ENCODE measurements around the gene PCDHA3. TPM values are rescaled to one million over a fixed set of nuclear protein-coding genes. Genes with fewer than 3 reads are reported as not detected.
"Not testable (repeated sequence)": the region's sequence is repeated elsewhere in the genome, so short reads cannot be mapped to it uniquely, and the experiment has no call there.

The PCDHA3 gene
- total RNA-seq, 1 donor from 2014 or later: 0.74 TPM

DNA sequence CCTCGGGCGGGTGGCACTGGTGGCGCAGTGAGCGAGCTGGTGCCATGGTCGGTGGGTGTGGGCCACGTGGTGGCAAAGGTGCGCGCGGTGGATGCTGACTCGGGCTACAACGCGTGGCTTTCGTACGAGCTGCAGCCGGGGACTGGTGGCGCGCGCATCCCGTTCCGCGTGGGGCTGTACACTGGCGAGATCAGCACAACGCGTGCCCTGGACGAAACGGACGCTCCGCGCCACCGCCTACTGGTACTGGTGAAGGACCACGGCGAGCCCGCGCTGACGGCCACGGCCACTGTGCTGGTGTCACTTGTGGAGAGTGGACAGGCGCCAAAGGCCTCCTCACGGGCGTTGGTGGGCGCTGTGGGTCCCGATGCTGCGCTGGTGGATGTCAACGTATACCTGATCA is 8.0 kb downstream of the PCDHA3 start:
- intact Hi-C loops (cut with DNase I): no loop called here
- Histone ChIP-seq H3K27me3 (no peaks in the 10 kb centered on the region), H3K4me3 (no peak overlapping the region), H3K9me3 (no peaks in the 10 kb centered on the region), H3K27ac (no peak overlapping the region), H3K4me1 (no peaks in the 10 kb centered on the region), H3K36me3 (no peaks in the 10 kb centered on the region)
- TF ChIP-seq, protein P1, sequence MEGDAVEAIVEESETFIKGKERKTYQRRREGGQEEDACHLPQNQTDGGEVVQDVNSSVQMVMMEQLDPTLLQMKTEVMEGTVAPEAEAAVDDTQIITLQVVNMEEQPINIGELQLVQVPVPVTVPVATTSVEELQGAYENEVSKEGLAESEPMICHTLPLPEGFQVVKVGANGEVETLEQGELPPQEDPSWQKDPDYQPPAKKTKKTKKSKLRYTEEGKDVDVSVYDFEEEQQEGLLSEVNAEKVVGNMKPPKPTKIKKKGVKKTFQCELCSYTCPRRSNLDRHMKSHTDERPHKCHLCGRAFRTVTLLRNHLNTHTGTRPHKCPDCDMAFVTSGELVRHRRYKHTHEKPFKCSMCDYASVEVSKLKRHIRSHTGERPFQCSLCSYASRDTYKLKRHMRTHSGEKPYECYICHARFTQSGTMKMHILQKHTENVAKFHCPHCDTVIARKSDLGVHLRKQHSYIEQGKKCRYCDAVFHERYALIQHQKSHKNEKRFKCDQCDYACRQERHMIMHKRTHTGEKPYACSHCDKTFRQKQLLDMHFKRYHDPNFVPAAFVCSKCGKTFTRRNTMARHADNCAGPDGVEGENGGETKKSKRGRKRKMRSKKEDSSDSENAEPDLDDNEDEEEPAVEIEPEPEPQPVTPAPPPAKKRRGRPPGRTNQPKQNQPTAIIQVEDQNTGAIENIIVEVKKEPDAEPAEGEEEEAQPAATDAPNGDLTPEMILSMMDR (IDR thresholded peaks at IDR 0.05): no peak
- no peak for TF ChIP-seq POLR2A (IDR thresholded peaks at IDR 0.05)
- TF ChIP-seq POLR2AphosphoS5 (IDR thresholded peaks at IDR 0.05; ENCODE audit: insufficient read depth in 1 of 2, low read depth in 1 of 2): no peak
- DNase-seq (ENCODE audit: extremely low spot score in 2 of 2): no peak

DNA sequence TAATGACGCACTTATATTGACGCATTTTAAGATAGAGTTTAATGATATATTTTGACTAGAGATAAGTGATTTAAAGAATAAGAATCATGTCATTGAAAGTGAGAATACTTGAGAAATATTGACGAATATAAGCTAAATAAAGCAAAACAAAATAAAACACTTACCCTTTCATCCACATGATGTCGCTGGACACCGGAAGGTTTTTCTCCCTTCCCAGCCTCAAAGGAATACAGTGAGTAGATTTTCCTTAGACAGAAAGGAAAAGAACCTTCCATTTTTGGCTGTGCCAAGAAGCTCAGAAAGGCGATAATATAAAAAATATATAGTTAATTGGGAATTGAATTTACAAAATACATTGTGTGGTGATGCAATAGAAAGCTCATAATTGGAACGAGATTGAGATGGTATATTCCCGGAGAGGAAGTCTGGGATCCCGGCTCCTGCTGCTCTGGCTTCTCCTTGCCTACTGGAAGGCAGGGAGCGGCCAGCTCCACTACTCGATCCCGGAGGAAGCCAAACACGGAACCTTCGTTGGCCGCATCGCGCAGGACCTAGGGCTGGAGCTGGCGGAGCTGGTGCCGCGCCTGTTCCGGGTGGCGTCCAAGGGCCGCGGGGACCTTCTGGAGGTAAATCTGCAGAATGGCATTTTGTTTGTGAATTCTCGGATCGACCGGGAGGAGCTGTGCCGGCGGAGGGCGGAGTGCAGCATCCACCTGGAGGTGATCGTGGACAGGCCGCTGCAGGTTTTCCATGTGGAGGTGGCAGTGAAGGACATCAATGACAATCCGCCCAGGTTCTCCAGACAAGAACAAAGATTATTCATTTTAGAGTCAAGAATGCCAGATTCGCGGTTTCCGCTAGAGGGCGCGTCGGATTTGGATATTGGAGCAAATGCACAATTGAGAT is 20.8 kb downstream of the PCDHA3 start, which contains the start of gene PCDHA5:
Gene PCDHA5 (plus strand): TSS at position 239 of the 906 bp plus-strand sequence.
- H3K27me3 ChIP-seq: no peaks in the 10 kb centered on the region
- no peak within 1 kb of the TSS for H3K27ac ChIP-seq
- no peak for TF ChIP-seq POLR2A (IDR thresholded peaks at IDR 0.05)
- no peak for TF ChIP-seq POLR2AphosphoS5 (IDR thresholded peaks at IDR 0.05; ENCODE audit: insufficient read depth in 1 of 2, low read depth in 1 of 2)
- TF ChIP-seq, protein P1 (IDR thresholded peaks at IDR 0.05): no peak
- no peaks in the 10 kb centered on the region for H3K36me3 ChIP-seq
- intact Hi-C loops (cut with DNase I): no loop called here
- peaks cover 3% of the 10 kb centered on the region for H3K9me3 ChIP-seq
- DNase-seq (ENCODE audit: extremely low spot score in 2 of 2): no peak
- H3K4me3 ChIP-seq: no peak within 1 kb of the TSS
- no peaks in the 10 kb centered on the region for H3K4me1 ChIP-seq

DNA sequence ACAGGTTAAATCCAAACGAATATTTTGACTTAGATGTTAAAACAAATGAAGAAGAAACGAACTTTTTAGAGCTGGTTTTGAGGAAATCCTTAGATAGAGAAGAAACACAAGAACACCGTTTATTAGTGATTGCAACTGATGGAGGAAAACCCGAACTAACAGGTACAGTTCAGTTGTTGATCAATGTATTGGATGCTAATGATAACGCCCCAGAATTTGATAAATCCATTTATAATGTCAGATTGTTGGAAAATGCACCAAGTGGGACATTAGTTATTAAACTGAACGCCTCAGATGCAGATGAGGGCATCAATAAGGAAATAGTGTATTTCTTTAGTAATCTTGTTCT is 21.4 kb downstream of the PCDHA3 start:
- Histone ChIP-seq H3K27me3 (no peaks in the 10 kb centered on the region), H3K27ac (no peak overlapping the region), H3K4me3 (no peak overlapping the region), H3K4me1 (no peaks in the 10 kb centered on the region), H3K9me3 (peaks cover 3% of the 10 kb centered on the region), H3K36me3 (no peaks in the 10 kb centered on the region)
- intact Hi-C loops (cut with DNase I): no loop called here
- TF ChIP-seq POLR2AphosphoS5 (IDR thresholded peaks at IDR 0.05; ENCODE audit: insufficient read depth in 1 of 2, low read depth in 1 of 2): no peak
- no peak for TF ChIP-seq POLR2A (IDR thresholded peaks at IDR 0.05)
- TF ChIP-seq, protein P1 (IDR thresholded peaks at IDR 0.05): no peak
- DNase-seq (ENCODE audit: extremely low spot score in 2 of 2): no peak

DNA sequence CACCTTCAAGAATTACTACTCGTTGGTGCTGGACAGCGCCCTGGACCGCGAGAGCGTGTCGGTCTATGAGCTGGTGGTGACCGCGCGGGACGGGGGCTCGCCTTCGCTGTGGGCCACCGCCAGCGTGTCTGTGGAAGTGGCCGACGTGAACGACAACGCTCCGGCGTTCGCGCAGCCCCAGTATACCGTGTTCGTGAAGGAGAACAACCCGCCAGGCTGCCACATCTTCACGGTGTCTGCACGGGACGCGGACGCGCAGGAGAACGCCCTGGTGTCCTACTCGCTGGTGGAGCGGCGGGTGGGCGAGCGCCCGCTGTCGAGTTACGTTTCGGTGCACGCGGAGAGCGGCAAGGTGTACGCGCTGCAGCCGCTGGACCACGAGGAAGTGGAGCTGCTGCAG is 22.1 kb downstream of the PCDHA3 start:
- H3K36me3 ChIP-seq; H3K27ac ChIP-seq; H3K4me3 ChIP-seq; H3K9me3 ChIP-seq; H3K4me1 ChIP-seq; H3K27me3 ChIP-seq; DNase-seq (ENCODE audit: extremely low spot score in 2 of 2); intact Hi-C loops (cut with DNase I): not testable (repeated sequence)

DNA sequence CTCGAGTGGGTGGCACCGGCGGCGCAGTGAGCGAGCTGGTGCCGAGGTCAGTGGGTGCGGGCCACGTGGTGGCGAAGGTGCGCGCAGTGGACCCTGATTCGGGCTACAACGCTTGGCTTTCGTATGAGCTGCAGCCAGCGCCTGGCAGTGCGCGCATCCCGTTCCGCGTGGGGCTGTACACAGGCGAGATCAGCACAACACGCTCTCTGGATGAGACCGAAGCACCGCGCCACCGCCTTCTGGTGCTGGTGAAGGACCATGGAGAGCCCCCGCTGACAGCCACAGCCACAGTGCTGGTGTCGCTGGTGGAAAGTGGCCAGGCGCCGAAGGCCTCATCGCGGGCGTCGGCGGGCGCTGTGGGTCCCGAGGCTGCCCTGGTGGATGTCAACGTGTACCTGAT is 22.6 kb downstream of the PCDHA3 start:
- Histone ChIP-seq H3K27me3 (no peaks in the 10 kb centered on the region), H3K36me3 (no peaks in the 10 kb centered on the region), H3K27ac (no peak overlapping the region), H3K4me3 (no peak overlapping the region), H3K9me3 (peaks cover 3% of the 10 kb centered on the region), H3K4me1 (no peaks in the 10 kb centered on the region)
- no peak for TF ChIP-seq POLR2AphosphoS5 (IDR thresholded peaks at IDR 0.05; ENCODE audit: insufficient read depth in 1 of 2, low read depth in 1 of 2)
- TF ChIP-seq, protein P1 (IDR thresholded peaks at IDR 0.05): no peak
- no peak for TF ChIP-seq POLR2A (IDR thresholded peaks at IDR 0.05)
- no peak for DNase-seq (ENCODE audit: extremely low spot score in 2 of 2)
- intact Hi-C loops (cut with DNase I): no loop called here

Data from vagina (tissue), 2 donors.